Lung (tissue), 16 donors: ENCODE results near the gene HEG1. TPM values are rescaled to one million over a fixed set of nuclear protein-coding genes. Genes with fewer than 3 reads are reported as not detected.
A peak's percentile ranks its signal among the peaks of the same experiment; 100 is the strongest.

Source experiments
- ATAC-seq: fragments of 200-7000 bp; cut with Tn5 transposase; one replicate; pipeline ENCODE4 v1.9.1; 2020; ENCODE audit warnings: moderate number of reproducible peaks; ENCODE audit not compliant: insufficient read depth, low FRiP score
- DNase-seq, 3 donors: peaks; one replicate each; pipeline ENCODE4 v3.0.0-alpha.2; 2013 to 2017
- H3K27ac ChIP-seq, 2 donors: one replicate each; pipeline ENCODE4 v1.5.1; 2013; ENCODE audit warnings: mild to moderate bottlenecking in 2 of 2, moderate library complexity in 2 of 2, control low read depth in 1 of 2, inconsistent platforms in 1 of 2, low read depth in 1 of 2, low read length in 1 of 2
- H3K27me3 ChIP-seq, 3 donors: one replicate each; pipeline ENCODE4 v1.5.1; 2013; ENCODE audit warnings: low read length in 2 of 3; ENCODE audit not compliant: control insufficient read depth in 3 of 3, insufficient read depth in 3 of 3
- H3K36me3 ChIP-seq, 4 donors: one replicate each; pipeline ENCODE4 v1.5.1; 2013; ENCODE audit warnings: low read length in 4 of 4, mild to moderate bottlenecking in 1 of 4, moderate library complexity in 1 of 4; ENCODE audit not compliant: control insufficient read depth in 4 of 4, insufficient read depth in 4 of 4
- H3K4me1 ChIP-seq, 5 donors: one replicate each; pipeline ENCODE4 v1.5.1; 2013; ENCODE audit warnings: low read length in 5 of 5, mild to moderate bottlenecking in 2 of 5, moderate library complexity in 1 of 5; ENCODE audit not compliant: control insufficient read depth in 5 of 5, insufficient read depth in 5 of 5
- H3K4me3 ChIP-seq: one replicate; pipeline ENCODE4 v1.5.1; 2013; ENCODE audit warnings: mild to moderate bottlenecking, control low read depth, moderate library complexity
- H3K9ac ChIP-seq, 2 donors: one replicate each; pipeline ENCODE4 v1.5.1; 2013; ENCODE audit warnings: low read length in 2 of 2, control low read depth in 1 of 2; ENCODE audit not compliant: insufficient read depth in 1 of 2
- H3K9me3 ChIP-seq, 4 donors: one replicate each; pipeline ENCODE4 v1.5.1; 2013; ENCODE audit warnings: low read length in 3 of 4, mild to moderate bottlenecking in 1 of 4, moderate library complexity in 1 of 4; ENCODE audit not compliant: control insufficient read depth in 4 of 4, insufficient read depth in 3 of 4
- WGBS, 2 donors: extraction: QIAGEN DNeasy Blood & Tissue Kit; methylation state at CpG; one replicate each; pipeline ENCODE4 v1.1.7; 2013; 5-methylcytosine and 5-hydroxymethylcytosine counted together
- long read RNA-seq, 5 donors: transcript quantifications; one replicate each; lab custom pipeline, GENCODE V29; 2026
- polyA plus RNA-seq, 2 donors: library from polyadenylated mRNA; stranded (reverse); fragments of 200-250 nt; gene quantifications; one replicate each; pipeline ENCODE4 v1.2.1, GENCODE V29; 2013
- total RNA-seq, 2 donors: library from RNA; depleted of rRNA in 1 of 2; stranded (reverse); fragments of >200 nt in 1 of 2; gene quantifications; one replicate each; pipeline ENCODE4 v1.2.1, GENCODE V29; 2014 to 2021
- TF ChIP-seq, protein P1 (sequence below): IDR thresholded peaks from 2 replicates; pipeline ENCODE4 v1.5.1; 2012; ENCODE audit warnings: mild to moderate bottlenecking; ENCODE audit errors: control extremely low read depth, extremely low read depth
- donor health status: control.
- donor health status: control.
- donor health status: Bipolar disorder and iron deficiency.
- donor health status: healthy.
- donor health status: DM: yes; HTN: yes; CAD: no.

HEG1 gene, protein sequence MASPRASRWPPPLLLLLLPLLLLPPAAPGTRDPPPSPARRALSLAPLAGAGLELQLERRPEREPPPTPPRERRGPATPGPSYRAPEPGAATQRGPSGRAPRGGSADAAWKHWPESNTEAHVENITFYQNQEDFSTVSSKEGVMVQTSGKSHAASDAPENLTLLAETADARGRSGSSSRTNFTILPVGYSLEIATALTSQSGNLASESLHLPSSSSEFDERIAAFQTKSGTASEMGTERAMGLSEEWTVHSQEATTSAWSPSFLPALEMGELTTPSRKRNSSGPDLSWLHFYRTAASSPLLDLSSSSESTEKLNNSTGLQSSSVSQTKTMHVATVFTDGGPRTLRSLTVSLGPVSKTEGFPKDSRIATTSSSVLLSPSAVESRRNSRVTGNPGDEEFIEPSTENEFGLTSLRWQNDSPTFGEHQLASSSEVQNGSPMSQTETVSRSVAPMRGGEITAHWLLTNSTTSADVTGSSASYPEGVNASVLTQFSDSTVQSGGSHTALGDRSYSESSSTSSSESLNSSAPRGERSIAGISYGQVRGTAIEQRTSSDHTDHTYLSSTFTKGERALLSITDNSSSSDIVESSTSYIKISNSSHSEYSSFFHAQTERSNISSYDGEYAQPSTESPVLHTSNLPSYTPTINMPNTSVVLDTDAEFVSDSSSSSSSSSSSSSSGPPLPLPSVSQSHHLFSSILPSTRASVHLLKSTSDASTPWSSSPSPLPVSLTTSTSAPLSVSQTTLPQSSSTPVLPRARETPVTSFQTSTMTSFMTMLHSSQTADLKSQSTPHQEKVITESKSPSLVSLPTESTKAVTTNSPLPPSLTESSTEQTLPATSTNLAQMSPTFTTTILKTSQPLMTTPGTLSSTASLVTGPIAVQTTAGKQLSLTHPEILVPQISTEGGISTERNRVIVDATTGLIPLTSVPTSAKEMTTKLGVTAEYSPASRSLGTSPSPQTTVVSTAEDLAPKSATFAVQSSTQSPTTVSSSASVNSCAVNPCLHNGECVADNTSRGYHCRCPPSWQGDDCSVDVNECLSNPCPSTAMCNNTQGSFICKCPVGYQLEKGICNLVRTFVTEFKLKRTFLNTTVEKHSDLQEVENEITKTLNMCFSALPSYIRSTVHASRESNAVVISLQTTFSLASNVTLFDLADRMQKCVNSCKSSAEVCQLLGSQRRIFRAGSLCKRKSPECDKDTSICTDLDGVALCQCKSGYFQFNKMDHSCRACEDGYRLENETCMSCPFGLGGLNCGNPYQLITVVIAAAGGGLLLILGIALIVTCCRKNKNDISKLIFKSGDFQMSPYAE (N-terminal part only)
- 100 to 1,000 TPM in 1 of 2 donors, 10 to 100 TPM in 1; 90.4 to 115 TPM for total RNA-seq
- polyA plus RNA-seq, result 10 to 100 TPM; 18.0 to 40.9 TPM
- long read RNA-seq, donor 1, partial matches to known transcripts, result 22 of 23 reads
- long read RNA-seq, donor 1, other reads (novel, unspliced or antisense), result 0 of 23 reads
- long read RNA-seq, donor 2, result 0 reads
- long read RNA-seq, donor 3, partial matches to known transcripts, result 0 of 1 reads
- long read RNA-seq, donor 3, other reads (novel, unspliced or antisense), result 0 of 1 reads
- long read RNA-seq, donor 4, partial matches to known transcripts, result 0 of 1 reads
- long read RNA-seq, donor 4, other reads (novel, unspliced or antisense), result 0 of 1 reads
- long read RNA-seq, donor 5, partial matches to known transcripts, result 6 of 7 reads
- long read RNA-seq, donor 5, other reads (novel, unspliced or antisense), result 0 of 7 reads

DNA sequence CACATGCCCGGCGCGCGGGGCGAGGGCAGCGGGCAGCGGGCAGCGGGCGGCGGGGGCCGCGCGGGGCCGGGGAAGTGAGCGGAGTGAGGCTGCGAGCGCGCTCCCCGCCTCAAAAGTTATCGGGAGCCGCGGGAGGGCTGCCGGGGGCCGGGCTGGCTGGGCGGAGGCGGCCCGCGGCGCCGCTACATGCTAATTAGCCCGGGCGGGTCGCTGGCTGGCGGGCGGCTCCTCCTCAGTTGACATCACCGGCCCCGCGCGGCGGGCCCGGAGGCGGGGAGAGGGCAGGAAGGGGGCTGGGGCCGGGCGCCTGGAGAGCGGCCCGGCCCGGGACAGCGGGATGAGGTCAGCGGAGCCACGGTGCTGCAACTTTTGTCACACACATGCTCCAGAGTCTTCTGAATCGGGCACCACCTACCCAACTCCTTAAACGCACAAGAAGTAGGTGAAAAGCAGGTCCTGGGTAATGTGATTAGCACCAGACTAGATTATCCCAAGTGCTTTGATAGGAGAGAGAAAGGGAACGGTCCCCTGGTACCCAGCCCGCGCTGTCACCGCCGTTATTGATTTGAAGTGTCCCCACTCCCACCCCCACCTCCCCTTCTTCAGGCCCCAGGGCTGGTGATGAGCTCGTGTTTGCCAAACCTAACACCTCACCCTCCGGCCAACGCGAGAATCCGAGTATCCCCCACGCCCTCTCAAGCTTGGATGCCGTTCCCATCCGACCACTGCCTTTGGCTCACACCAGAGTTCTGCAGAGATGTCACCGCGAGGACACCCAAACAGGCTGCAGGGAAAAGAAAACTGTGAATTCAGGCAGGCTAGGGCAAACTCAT lies at the start of gene HEG1:
TSS of gene HEG1 (minus strand) at position 85 of the 833 bp plus-strand sequence. CDS start 107 bp downstream, outside the sequence.
- TF ChIP-seq, protein P1, sequence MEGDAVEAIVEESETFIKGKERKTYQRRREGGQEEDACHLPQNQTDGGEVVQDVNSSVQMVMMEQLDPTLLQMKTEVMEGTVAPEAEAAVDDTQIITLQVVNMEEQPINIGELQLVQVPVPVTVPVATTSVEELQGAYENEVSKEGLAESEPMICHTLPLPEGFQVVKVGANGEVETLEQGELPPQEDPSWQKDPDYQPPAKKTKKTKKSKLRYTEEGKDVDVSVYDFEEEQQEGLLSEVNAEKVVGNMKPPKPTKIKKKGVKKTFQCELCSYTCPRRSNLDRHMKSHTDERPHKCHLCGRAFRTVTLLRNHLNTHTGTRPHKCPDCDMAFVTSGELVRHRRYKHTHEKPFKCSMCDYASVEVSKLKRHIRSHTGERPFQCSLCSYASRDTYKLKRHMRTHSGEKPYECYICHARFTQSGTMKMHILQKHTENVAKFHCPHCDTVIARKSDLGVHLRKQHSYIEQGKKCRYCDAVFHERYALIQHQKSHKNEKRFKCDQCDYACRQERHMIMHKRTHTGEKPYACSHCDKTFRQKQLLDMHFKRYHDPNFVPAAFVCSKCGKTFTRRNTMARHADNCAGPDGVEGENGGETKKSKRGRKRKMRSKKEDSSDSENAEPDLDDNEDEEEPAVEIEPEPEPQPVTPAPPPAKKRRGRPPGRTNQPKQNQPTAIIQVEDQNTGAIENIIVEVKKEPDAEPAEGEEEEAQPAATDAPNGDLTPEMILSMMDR, result no peak
- Histone ChIP-seq H3K9me3 (no peaks in the 10 kb centered on the region), H3K4me3 (peak within 1 kb of the TSS; percentile 78), H3K9ac (peak within 1 kb of the TSS; percentile 12 to 92), H3K27me3 (peaks cover 0 to 3% (median 0%) of the 10 kb centered on the region in 3 donors), H3K36me3 (no peaks in the 10 kb centered on the region), H3K4me1 (peaks cover 17 to 43% (median 26%) of the 10 kb centered on the region in 5 donors), H3K27ac (peak within 1 kb of the TSS; percentile 93 to 99)
- peak; percentile 87 to 91 (median 89) for DNase-seq
- peak; percentile 83 for ATAC-seq
- 3 to 5% methylated on average over 42 to 67 of the region's 67 CpGs for WGBS, 2 donors

DNA sequence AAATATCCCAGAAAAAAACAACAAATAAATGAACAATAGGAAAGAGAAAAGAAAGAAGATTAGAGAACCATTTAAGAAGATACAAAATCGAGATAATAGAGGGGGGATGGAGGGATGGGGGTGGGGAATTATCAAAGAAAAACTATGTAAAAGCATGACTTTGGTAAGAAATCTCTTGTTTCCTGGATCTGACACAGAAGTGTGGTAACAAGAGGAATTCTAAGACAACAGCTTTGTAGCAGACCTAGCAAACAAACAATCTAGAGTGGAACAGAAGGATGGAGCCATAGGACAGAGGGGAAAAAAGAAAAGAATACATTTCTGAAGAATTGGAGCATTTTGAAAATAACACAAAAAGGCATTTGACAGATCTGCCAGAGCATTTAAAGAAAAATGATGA lies 49.3 kb upstream of the HEG1 start:
- no peak overlapping the region for H3K4me3 ChIP-seq
- DNase-seq (no peak), ATAC-seq (no peak)
- TF ChIP-seq, protein P1, result no peak
- no peak overlapping the region for H3K27ac ChIP-seq
- H3K36me3 ChIP-seq, result no peaks in the 10 kb centered on the region
- no peaks in the 10 kb centered on the region for H3K9me3 ChIP-seq
- H3K9ac ChIP-seq, result no peak overlapping the region
- 76 to 89% methylated on average over 1 of the region's 1 CpG for WGBS, 2 donors
- no peaks in the 10 kb centered on the region for H3K27me3 ChIP-seq
- H3K4me1 ChIP-seq, result peaks cover 0 to 1% (median 0%) of the 10 kb centered on the region in 5 donors
